ENCODE results near the gene DTWD2.

DNA sequence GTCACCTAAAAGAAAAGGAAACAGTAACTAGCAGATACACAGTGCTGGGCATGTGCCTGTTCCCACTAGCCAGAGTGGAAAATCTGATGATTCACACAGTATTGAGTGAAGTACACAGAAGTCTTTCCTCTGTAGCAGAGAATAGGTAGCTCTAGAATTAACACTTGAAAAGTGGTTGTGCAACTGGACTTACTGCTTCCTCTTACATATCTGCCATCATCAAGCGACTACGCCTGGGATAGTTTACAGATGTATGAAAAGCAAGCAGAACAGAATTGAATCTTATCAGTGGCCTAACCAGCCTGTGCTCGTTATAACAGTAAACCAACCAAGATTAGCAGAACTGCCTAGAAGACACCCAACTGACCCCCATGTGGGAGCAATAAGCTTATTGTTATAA is 130.6 kb downstream of the DTWD2 start:
- TF ChIP-seq, protein P1, sequence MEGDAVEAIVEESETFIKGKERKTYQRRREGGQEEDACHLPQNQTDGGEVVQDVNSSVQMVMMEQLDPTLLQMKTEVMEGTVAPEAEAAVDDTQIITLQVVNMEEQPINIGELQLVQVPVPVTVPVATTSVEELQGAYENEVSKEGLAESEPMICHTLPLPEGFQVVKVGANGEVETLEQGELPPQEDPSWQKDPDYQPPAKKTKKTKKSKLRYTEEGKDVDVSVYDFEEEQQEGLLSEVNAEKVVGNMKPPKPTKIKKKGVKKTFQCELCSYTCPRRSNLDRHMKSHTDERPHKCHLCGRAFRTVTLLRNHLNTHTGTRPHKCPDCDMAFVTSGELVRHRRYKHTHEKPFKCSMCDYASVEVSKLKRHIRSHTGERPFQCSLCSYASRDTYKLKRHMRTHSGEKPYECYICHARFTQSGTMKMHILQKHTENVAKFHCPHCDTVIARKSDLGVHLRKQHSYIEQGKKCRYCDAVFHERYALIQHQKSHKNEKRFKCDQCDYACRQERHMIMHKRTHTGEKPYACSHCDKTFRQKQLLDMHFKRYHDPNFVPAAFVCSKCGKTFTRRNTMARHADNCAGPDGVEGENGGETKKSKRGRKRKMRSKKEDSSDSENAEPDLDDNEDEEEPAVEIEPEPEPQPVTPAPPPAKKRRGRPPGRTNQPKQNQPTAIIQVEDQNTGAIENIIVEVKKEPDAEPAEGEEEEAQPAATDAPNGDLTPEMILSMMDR (IDR thresholded peaks at IDR 0.05; ENCODE audit: insufficient read depth, low read length, poor library complexity, severe bottlenecking): no peak
- TF ChIP-seq EZH2phosphoT487 (conservative IDR thresholded peaks at IDR 0.05; ENCODE audit: low read length): no peak

Measured in SU-DHL-6 (cell line).